HL-60 (cell line): ENCODE data around the gene TUBGCP5.

Experiments used
- DNase-seq, 2 experiments: peaks; one replicate each; pipeline ENCODE4 v3.0.0-alpha.2; 2010 to 2020; ENCODE audit warnings: low read depth in 1 of 2, low spot score in 1 of 2
- H3K27ac ChIP-seq: fragments of 250-450 bp; sonication (Bioruptor Pico); replicated peaks from 2 replicates; pipeline ENCODE4 v1.5.1; 2020; ENCODE audit warnings: mild to moderate bottlenecking, moderate library complexity
- H3K27me3 ChIP-seq: fragments of 250-450 bp; sonication (Bioruptor Pico); 2 replicates; pipeline ENCODE4 v1.5.1; 2021; ENCODE audit warnings: mild to moderate bottlenecking, moderate library complexity; ENCODE audit not compliant: insufficient read depth, poor library complexity, severe bottlenecking
- H3K4me3 ChIP-seq: replicated peaks from 2 replicates; pipeline ENCODE4 v1.5.1; 2011; ENCODE audit warnings: mild to moderate bottlenecking, control low read depth, low read length; ENCODE audit not compliant: insufficient read depth
- CTCF ChIP-seq: IDR thresholded peaks from one replicate; pipeline ENCODE4 v1.5.1; 2011; ENCODE audit warnings: low read length, control low read depth, inconsistent platforms; ENCODE audit not compliant: insufficient read depth
- GABPA ChIP-seq: IDR thresholded peaks from 2 replicates; pipeline ENCODE4 v1.6.1; 2012; ENCODE audit warnings: low read depth
- POLR2AphosphoS5 ChIP-seq: IDR thresholded peaks from 2 replicates; pipeline ENCODE4 v1.6.1; 2012; ENCODE audit warnings: low read depth
- SPI1 ChIP-seq: IDR thresholded peaks from 2 replicates; pipeline ENCODE4 v1.6.1; 2012; ENCODE audit warnings: low read depth, mild to moderate bottlenecking, borderline replicate concordance
- TF ChIP-seq, protein P1 (sequence below): IDR thresholded peaks from 2 replicates; pipeline ENCODE4 v1.6.1; 2012; ENCODE audit warnings: low read depth; ENCODE audit not compliant: insufficient replicate concordance

The TUBGCP5 gene

GRCh38 chr15:23079766-23080165 is 40.4 kb upstream of the TUBGCP5 start:
- DNase-seq = no peak
- TF ChIP-seq POLR2AphosphoS5 = no peak
- TF ChIP-seq, protein P1, sequence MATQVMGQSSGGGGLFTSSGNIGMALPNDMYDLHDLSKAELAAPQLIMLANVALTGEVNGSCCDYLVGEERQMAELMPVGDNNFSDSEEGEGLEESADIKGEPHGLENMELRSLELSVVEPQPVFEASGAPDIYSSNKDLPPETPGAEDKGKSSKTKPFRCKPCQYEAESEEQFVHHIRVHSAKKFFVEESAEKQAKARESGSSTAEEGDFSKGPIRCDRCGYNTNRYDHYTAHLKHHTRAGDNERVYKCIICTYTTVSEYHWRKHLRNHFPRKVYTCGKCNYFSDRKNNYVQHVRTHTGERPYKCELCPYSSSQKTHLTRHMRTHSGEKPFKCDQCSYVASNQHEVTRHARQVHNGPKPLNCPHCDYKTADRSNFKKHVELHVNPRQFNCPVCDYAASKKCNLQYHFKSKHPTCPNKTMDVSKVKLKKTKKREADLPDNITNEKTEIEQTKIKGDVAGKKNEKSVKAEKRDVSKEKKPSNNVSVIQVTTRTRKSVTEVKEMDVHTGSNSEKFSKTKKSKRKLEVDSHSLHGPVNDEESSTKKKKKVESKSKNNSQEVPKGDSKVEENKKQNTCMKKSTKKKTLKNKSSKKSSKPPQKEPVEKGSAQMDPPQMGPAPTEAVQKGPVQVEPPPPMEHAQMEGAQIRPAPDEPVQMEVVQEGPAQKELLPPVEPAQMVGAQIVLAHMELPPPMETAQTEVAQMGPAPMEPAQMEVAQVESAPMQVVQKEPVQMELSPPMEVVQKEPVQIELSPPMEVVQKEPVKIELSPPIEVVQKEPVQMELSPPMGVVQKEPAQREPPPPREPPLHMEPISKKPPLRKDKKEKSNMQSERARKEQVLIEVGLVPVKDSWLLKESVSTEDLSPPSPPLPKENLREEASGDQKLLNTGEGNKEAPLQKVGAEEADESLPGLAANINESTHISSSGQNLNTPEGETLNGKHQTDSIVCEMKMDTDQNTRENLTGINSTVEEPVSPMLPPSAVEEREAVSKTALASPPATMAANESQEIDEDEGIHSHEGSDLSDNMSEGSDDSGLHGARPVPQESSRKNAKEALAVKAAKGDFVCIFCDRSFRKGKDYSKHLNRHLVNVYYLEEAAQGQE = no peak
- TF ChIP-seq SPI1 = no peak
- no peak for TF ChIP-seq CTCF
- no peak for TF ChIP-seq GABPA
- no peak overlapping the region for H3K27ac ChIP-seq
- H3K4me3 ChIP-seq = no peak overlapping the region
- no peaks in the 10 kb centered on the region for H3K27me3 ChIP-seq

DNA sequence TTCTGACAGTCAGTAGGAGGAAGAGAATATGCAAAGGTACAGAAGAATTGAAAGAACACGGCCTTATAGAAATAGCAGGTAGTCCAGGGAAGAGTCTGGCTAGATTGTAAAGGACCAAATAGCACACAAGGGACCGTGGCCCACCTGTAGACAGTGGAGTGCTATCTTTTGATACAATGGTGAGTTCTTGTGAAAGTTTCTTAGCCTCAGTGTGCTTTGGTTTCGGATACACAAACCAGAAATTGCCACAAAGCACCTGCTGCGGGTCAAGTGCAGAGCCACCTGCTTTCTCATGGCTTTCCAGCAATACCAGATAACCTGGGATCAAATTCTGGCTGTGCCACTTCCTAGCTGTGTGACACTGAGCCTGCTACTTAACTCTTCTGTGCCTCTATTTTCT is 36.6 kb upstream of the TUBGCP5 start:
- no peak overlapping the region for H3K27ac ChIP-seq
- no peak for DNase-seq

DNA sequence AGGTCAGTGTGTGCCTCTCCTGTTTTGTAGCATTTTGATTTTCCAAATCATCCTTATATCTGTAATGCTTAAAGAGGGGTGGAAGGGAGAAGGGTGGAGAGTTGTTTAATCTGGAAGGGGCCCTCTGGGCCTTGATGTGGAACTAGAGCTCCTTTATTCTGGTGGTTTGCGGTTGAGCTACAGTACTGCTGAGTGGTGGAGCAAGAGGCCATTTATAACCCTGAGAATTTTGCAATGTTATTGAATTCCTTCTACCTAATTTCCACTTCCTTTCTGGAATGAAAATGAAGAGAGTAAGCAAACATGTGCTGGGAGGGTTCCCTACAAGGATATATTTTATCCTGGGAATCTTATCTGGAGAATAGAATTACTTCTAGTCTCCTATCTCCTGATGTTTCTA is 35.3 kb upstream of the TUBGCP5 start:
- H3K27ac ChIP-seq = no peak overlapping the region
- no peaks in the 10 kb centered on the region for H3K27me3 ChIP-seq
- no peak overlapping the region for H3K4me3 ChIP-seq
- DNase-seq = peak; percentile 61 to 69
- TF ChIP-seq GABPA (no peak), POLR2AphosphoS5 (0 out of 2 replicates have a peak, but pooled peaks have one; percentile 50), SPI1 (peak; percentile 75)
- TF ChIP-seq, protein P1 = peak; percentile 20

More for the DNA sequence above, 36.6 kb upstream of the TUBGCP5 start:
- TF ChIP-seq CTCF (no peak), POLR2AphosphoS5 (no peak), GABPA (no peak), SPI1 (no peak)
- TF ChIP-seq, protein P1 = no peak
- H3K4me3 ChIP-seq = no peak overlapping the region
- H3K27me3 ChIP-seq = no peaks in the 10 kb centered on the region
